Endodermal cell (in vitro differentiated cells): Measurements from ENCODE around the gene YWHAQ. TPM values are rescaled to one million over a fixed set of nuclear protein-coding genes. Genes with fewer than 3 reads are reported as not detected.

ENCODE experiments used
- DNase-seq: peaks from one replicate; pipeline ENCODE4 v3.0.0-alpha.2; 2017
- H3K27ac ChIP-seq: 2 replicates; pipeline ENCODE4 v1.5.1; 2013; ENCODE audit warnings: mild to moderate bottlenecking, low read depth, low read length, moderate library complexity
- H3K27me3 ChIP-seq: 2 replicates; pipeline ENCODE4 v1.6.1; 2013; ENCODE audit warnings: mild to moderate bottlenecking, low read length, moderate library complexity; ENCODE audit not compliant: insufficient read depth, control insufficient read depth, poor library complexity, severe bottlenecking
- H3K36me3 ChIP-seq: 2 replicates; pipeline ENCODE4 v1.7.0; 2013; ENCODE audit warnings: mild to moderate bottlenecking, low read length, moderate library complexity; ENCODE audit not compliant: control insufficient read depth, insufficient read depth
- H3K4me1 ChIP-seq: one replicate; pipeline ENCODE4 v1.7.0; 2013; ENCODE audit warnings: low read length; ENCODE audit not compliant: control insufficient read depth, insufficient read depth
- H3K4me3 ChIP-seq: 2 replicates; pipeline ENCODE4 v1.5.1; 2013; ENCODE audit warnings: mild to moderate bottlenecking, low read length, moderate library complexity
- H3K9ac ChIP-seq: 2 replicates; pipeline ENCODE4 v1.6.1; 2013; ENCODE audit warnings: mild to moderate bottlenecking, low read length, moderate library complexity; ENCODE audit not compliant: poor library complexity, severe bottlenecking; ENCODE audit errors: extremely low read depth
- H3K9me3 ChIP-seq: 2 replicates; pipeline ENCODE4 v1.6.1; 2013; ENCODE audit warnings: mild to moderate bottlenecking, low read length, moderate library complexity; ENCODE audit not compliant: control insufficient read depth
- H3K27ac Mint-ChIP-seq: 2 replicates; pipeline ENCODE4 v1.8.0; 2020; ENCODE audit warnings: mixed read lengths
- H3K27me3 Mint-ChIP-seq: 2 replicates; pipeline ENCODE4 v1.8.0; 2021; ENCODE audit warnings: mild to moderate bottlenecking, mixed read lengths; ENCODE audit not compliant: insufficient read depth
- H3K36me3 Mint-ChIP-seq: 2 replicates; pipeline ENCODE4 v1.8.0; 2020; ENCODE audit warnings: low read depth, mixed read lengths
- H3K4me1 Mint-ChIP-seq: 2 replicates; pipeline ENCODE4 v1.8.0; 2020; ENCODE audit warnings: mixed read lengths
- H3K4me3 Mint-ChIP-seq: 2 replicates; pipeline ENCODE4 v1.8.0; 2020; ENCODE audit warnings: mild to moderate bottlenecking, moderate library complexity, mixed read lengths
- H3K9me3 Mint-ChIP-seq: 2 replicates; pipeline ENCODE4 v1.8.0; 2020; ENCODE audit warnings: mild to moderate bottlenecking, mixed read lengths
- WGBS, 2 experiments: methylation state at CpG; one replicate each; pipeline versions ENCODE4 v1.1.5 to v1.1.7; 2013; ENCODE audit warnings: missing lambda C conversion rate in 2 of 2, mixed read lengths in 1 of 2; ENCODE audit not compliant: insufficient coverage in 1 of 2, insufficient read length in 1 of 2; 5-methylcytosine and 5-hydroxymethylcytosine counted together
- total RNA-seq, 2 donors: library from RNA; stranded (reverse); fragmentation: NEBNext Ultra II Directional in 1 of 2; extraction: Animal tissue kit (Norgen Biotek cat#: 25700) in 1 of 2; gene quantifications; 2 replicates in 1 of 2; 3 replicates in 1 of 2; pipeline ENCODE4 v1.2.1, GENCODE V29; 2021
- TF ChIP-seq, protein P1 (sequence below): fragments of 200-600 bp; sonication (generic); conservative IDR thresholded peaks from 2 replicates; pipeline ENCODE4 v1.5.0; 2021; ENCODE audit warnings: antibody characterized with exemption, mild to moderate bottlenecking

The YWHAQ gene
- total RNA-seq, 2 donors from 2014 or later, result 357 to 374 TPM

DNA sequence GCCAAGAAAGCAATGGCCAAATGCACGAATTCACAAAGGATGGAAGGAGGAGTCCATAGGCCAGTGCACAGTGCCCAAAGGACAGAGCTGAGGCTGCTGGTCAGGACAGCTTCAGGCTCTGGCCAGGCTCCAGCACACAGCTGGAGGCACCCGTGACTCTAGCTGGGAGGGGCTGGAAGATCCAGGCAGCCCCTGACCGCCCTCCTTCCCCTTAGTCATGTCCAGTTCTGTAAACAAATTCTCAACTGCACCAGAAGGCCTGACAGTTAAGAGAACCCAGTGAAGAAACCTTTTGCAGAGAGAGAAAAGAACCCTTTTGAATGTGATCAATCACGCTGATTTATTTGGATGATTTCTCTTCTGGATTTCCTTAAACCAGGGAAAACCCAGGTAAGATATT is 7.7 kb upstream of the YWHAQ start:
- no peak overlapping the region for H3K27ac Mint-ChIP-seq
- H3K9me3 Mint-ChIP-seq, result no peaks in the 10 kb centered on the region
- 71 to 93% methylated on average over 4 of the region's 4 CpGs for WGBS, 2 experiments
- H3K36me3 Mint-ChIP-seq, result no peaks in the 10 kb centered on the region
- Histone ChIP-seq H3K36me3 (no peaks in the 10 kb centered on the region), H3K9me3 (no peaks in the 10 kb centered on the region), H3K27ac (no peak overlapping the region), H3K9ac (no peak overlapping the region), H3K4me3 (no peak overlapping the region), H3K27me3 (no peaks in the 10 kb centered on the region), H3K4me1 (no peaks in the 10 kb centered on the region)
- peaks cover 7% of the 10 kb centered on the region for H3K27me3 Mint-ChIP-seq
- H3K4me1 Mint-ChIP-seq, result peaks cover 7% of the 10 kb centered on the region
- no peak for DNase-seq
- no peak overlapping the region for H3K4me3 Mint-ChIP-seq
- TF ChIP-seq, protein P1, sequence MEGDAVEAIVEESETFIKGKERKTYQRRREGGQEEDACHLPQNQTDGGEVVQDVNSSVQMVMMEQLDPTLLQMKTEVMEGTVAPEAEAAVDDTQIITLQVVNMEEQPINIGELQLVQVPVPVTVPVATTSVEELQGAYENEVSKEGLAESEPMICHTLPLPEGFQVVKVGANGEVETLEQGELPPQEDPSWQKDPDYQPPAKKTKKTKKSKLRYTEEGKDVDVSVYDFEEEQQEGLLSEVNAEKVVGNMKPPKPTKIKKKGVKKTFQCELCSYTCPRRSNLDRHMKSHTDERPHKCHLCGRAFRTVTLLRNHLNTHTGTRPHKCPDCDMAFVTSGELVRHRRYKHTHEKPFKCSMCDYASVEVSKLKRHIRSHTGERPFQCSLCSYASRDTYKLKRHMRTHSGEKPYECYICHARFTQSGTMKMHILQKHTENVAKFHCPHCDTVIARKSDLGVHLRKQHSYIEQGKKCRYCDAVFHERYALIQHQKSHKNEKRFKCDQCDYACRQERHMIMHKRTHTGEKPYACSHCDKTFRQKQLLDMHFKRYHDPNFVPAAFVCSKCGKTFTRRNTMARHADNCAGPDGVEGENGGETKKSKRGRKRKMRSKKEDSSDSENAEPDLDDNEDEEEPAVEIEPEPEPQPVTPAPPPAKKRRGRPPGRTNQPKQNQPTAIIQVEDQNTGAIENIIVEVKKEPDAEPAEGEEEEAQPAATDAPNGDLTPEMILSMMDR, result no peak

DNA sequence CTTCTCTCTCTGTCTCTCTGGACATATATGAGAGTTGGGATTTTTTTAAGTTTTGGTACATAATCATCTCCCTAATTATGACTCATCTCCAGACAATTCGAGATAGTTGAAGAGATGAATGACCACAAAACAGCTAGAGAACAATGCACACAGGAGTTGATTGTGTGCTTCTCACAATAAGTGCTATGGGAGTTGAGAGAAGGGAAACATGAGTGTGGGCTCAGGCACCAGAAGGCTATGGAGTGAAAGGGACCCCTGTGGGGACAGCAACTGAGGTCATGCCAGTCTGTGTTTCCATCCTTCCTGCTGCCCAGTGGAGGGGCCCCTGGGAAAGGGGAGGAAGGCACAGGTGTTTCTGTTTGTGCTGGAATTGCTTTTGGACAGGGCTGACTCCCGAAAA is 6.5 kb upstream of the YWHAQ start:
- 88% methylated on average over 2 of the region's 2 CpGs; no CpG with 5 or more reads in 1 of the 2 experiments for WGBS, 2 experiments
- H3K36me3 ChIP-seq, result no peaks in the 10 kb centered on the region
- no peak overlapping the region for H3K4me3 ChIP-seq
- Mint-ChIP-seq H3K4me3 (no peak overlapping the region), H3K27me3 (peaks cover 7% of the 10 kb centered on the region), H3K9me3 (no peaks in the 10 kb centered on the region), H3K36me3 (no peaks in the 10 kb centered on the region), H3K4me1 (peaks cover 7% of the 10 kb centered on the region), H3K27ac (no peak overlapping the region)
- H3K27me3 ChIP-seq, result no peaks in the 10 kb centered on the region
- no peak overlapping the region for H3K9ac ChIP-seq
- peak; percentile 50 for DNase-seq
- no peak overlapping the region for H3K27ac ChIP-seq
- H3K4me1 ChIP-seq, result peaks cover 2% of the 10 kb centered on the region
- TF ChIP-seq, protein P1, result no peak
- H3K9me3 ChIP-seq, result no peaks in the 10 kb centered on the region

DNA sequence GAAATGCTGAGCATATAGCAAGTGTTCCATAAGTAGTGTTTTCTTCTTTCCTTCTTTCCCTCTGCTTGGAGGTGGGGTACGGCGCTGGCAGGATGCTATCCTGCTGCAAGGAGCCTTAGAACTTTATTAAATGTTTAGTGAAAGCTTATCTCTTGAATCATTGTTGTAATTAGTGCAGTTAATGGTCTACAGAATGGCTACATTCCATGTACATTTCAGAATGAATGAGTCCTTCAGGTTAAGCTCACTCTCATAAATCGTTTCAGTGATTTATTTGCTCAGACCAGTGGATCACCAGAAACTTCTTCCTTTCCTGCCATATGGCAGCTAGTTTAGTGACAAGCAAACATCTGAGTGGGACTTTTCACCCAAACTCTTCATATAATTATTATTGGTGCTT is 3.3 kb upstream of the YWHAQ start:
- 98 to 100% methylated on average over 1 to 3 of the region's 3 CpGs for WGBS, 2 experiments
- Histone ChIP-seq H3K9me3 (no peaks in the 10 kb centered on the region), H3K36me3 (peaks cover 6% of the 10 kb centered on the region), H3K9ac (no peak overlapping the region), H3K27me3 (no peaks in the 10 kb centered on the region), H3K4me1 (peaks cover 6% of the 10 kb centered on the region), H3K27ac (no peak overlapping the region), H3K4me3 (no peak overlapping the region)
- Mint-ChIP-seq H3K36me3 (peaks cover 8% of the 10 kb centered on the region), H3K4me1 (peaks cover 16% of the 10 kb centered on the region), H3K27ac (no peak overlapping the region), H3K9me3 (no peaks in the 10 kb centered on the region), H3K27me3 (peaks cover 4% of the 10 kb centered on the region), H3K4me3 (no peak overlapping the region)
- TF ChIP-seq, protein P1, result no peak
- DNase-seq, result no peak
